WTC11 (cell line): ENCODE data around the gene PPP1R12A. TPM values are rescaled to one million over a fixed set of nuclear protein-coding genes. Genes with fewer than 3 reads are reported as not detected.

Experiments
- ATAC-seq: fragments of 200-7000 bp; cut with Tn5 transposase; 2 replicates; pipeline ENCODE4 v1.10.0; 2021; ENCODE audit warnings: mild to moderate bottlenecking, moderate library complexity
- CTCF ChIA-PET: fragments of 300-600 bp; sonication (Branson Sonifier 250); formaldehyde crosslinking; loops from one replicate; lab custom pipeline; 2021; ENCODE audit warnings: antibody characterized with exemption; lab: Charles Lee
- POLR2A ChIA-PET: fragments of 350-600 bp; sonication (Branson Sonifier 250); formaldehyde crosslinking; loops from one replicate; lab custom pipeline; 2021; ENCODE audit warnings: antibody characterized with exemption; lab: Charles Lee
- DNase-seq: peaks from one replicate; pipeline ENCODE4 v3.0.0; 2021; ENCODE audit warnings: low spot score
- H3K27ac Mint-ChIP-seq: 2 replicates; pipeline ENCODE4 v1.8.0; 2021; ENCODE audit warnings: mixed read lengths
- H3K27me3 Mint-ChIP-seq: 2 replicates; pipeline ENCODE4 v1.8.0; 2021; ENCODE audit warnings: low read depth, mild to moderate bottlenecking, moderate library complexity, mixed read lengths
- H3K36me3 Mint-ChIP-seq: 2 replicates; pipeline ENCODE4 v1.8.0; 2021; ENCODE audit warnings: mixed read lengths
- H3K4me1 Mint-ChIP-seq: 2 replicates; pipeline ENCODE4 v1.8.0; 2022; ENCODE audit warnings: mixed read lengths
- H3K4me3 Mint-ChIP-seq: 2 replicates; pipeline ENCODE4 v1.8.0; 2021; ENCODE audit warnings: mild to moderate bottlenecking, moderate library complexity, mixed read lengths
- H3K9me3 Mint-ChIP-seq: 2 replicates; pipeline ENCODE4 v1.8.0; 2021; ENCODE audit warnings: mixed read lengths
- CBFB ChIP-seq: sonication (generic); formaldehyde crosslinking; IDR thresholded peaks from 2 replicates; pipeline ENCODE4 v1.8.1; 2022; ENCODE audit warnings: mild to moderate bottlenecking, low read depth, missing genetic modification reagents
- CTCF ChIP-seq: fragments of 200-600 bp; IDR thresholded peaks from 2 replicates; pipeline ENCODE4 v1.8.0; 2022; ENCODE audit warnings: antibody characterized with exemption
- E2F1 ChIP-seq: sonication (generic); formaldehyde crosslinking; IDR thresholded peaks from 2 replicates; pipeline ENCODE4 v1.8.0; 2022; ENCODE audit warnings: mild to moderate bottlenecking, missing genetic modification reagents
- E2F4 ChIP-seq: sonication (generic); formaldehyde crosslinking; IDR thresholded peaks from 2 replicates; pipeline ENCODE4 v1.8.1; 2022; ENCODE audit warnings: low read depth, mild to moderate bottlenecking, moderate library complexity, missing genetic modification reagents, borderline replicate concordance
- ESRRA ChIP-seq: sonication (generic); formaldehyde crosslinking; IDR thresholded peaks from 2 replicates; pipeline ENCODE4 v1.8.1; 2022; ENCODE audit warnings: mild to moderate bottlenecking, missing genetic modification reagents, borderline replicate concordance
- ETV6 ChIP-seq: sonication (generic); formaldehyde crosslinking; IDR thresholded peaks from 2 replicates; pipeline ENCODE4 v1.8.1; 2022; ENCODE audit warnings: mild to moderate bottlenecking, missing genetic modification reagents
- GRHL2 ChIP-seq: fragments of 250-450 bp; sonication (Bioruptor Pico); IDR thresholded peaks from 2 replicates; pipeline ENCODE4 v1.8.0; 2022; ENCODE audit warnings: mild to moderate bottlenecking, moderate library complexity; ENCODE audit not compliant: insufficient replicate concordance, severe bottlenecking
- HMGXB4 ChIP-seq: sonication (generic); formaldehyde crosslinking; IDR thresholded peaks from 2 replicates; pipeline ENCODE4 v1.8.1; 2023; ENCODE audit warnings: mild to moderate bottlenecking, moderate library complexity, missing genetic modification reagents
- MLX ChIP-seq: sonication (generic); formaldehyde crosslinking; IDR thresholded peaks from 2 replicates; pipeline ENCODE4 v1.8.1; 2023; ENCODE audit warnings: mild to moderate bottlenecking, missing genetic modification reagents, moderate library complexity
- MYBL2 ChIP-seq: sonication (generic); formaldehyde crosslinking; IDR thresholded peaks from 2 replicates; pipeline ENCODE4 v1.8.1; 2023; ENCODE audit warnings: mild to moderate bottlenecking, moderate library complexity, missing genetic modification reagents
- NFE2L1 ChIP-seq: sonication (generic); formaldehyde crosslinking; IDR thresholded peaks from 2 replicates; pipeline ENCODE4 v1.8.1; 2023; ENCODE audit warnings: missing genetic modification reagents
- SMAD3 ChIP-seq: sonication (generic); formaldehyde crosslinking; IDR thresholded peaks from 2 replicates; pipeline ENCODE4 v1.8.0; 2022; ENCODE audit warnings: missing genetic modification reagents, mild to moderate bottlenecking, borderline replicate concordance
- USF2 ChIP-seq: sonication (generic); formaldehyde crosslinking; IDR thresholded peaks from 2 replicates; pipeline ENCODE4 v1.8.1; 2023; ENCODE audit warnings: mild to moderate bottlenecking, missing genetic modification reagents, moderate library complexity
- ZBTB43 ChIP-seq: sonication (generic); formaldehyde crosslinking; IDR thresholded peaks from 2 replicates; pipeline ENCODE4 v1.8.1; 2023; ENCODE audit warnings: mild to moderate bottlenecking, missing genetic modification reagents
- ZMAT4 ChIP-seq: fragments of 250-450 bp; sonication (Bioruptor Pico); IDR thresholded peaks from 2 replicates; pipeline ENCODE4 v1.9.0; 2021; ENCODE audit warnings: mild to moderate bottlenecking
- ZNF121 ChIP-seq: sonication (generic); formaldehyde crosslinking; IDR thresholded peaks from 2 replicates; pipeline ENCODE4 v1.8.0; 2023; ENCODE audit warnings: missing genetic modification reagents
- total RNA-seq: library from RNA; stranded (reverse); gene quantifications from 3 replicates; pipeline ENCODE4 v1.2.3, GENCODE V29; 2021

The PPP1R12A gene
- total RNA-seq, 1 experiment from 2014 or later, result 83.8 TPM

GRCh38 chr12:79911889-79912656 is 22.8 kb downstream of the PPP1R12A start:
- peaks cover 44% of the 10 kb centered on the region for H3K4me1 Mint-ChIP-seq
- ChIA-PET CTCF (no interaction called here), POLR2A (interaction anchor here (1.0 kb wide), 1 partner anchor 22 kb away, joined by 3 read pairs; no protein-coding TSS in a partner anchor)
- no peak for DNase-seq
- H3K27me3 Mint-ChIP-seq, result no peaks in the 10 kb centered on the region
- H3K36me3 Mint-ChIP-seq, result no peaks in the 10 kb centered on the region
- H3K4me3 Mint-ChIP-seq, result no peak overlapping the region
- no peak for TF ChIP-seq ZMAT4 (CRISPR knock-in tag)
- TF ChIP-seq MYBL2, result no peak
- TF ChIP-seq NFE2L1 (CRISPR knock-in tag), result no peak
- TF ChIP-seq ZNF121 (CRISPR knock-in tag), result peak; percentile 84
- TF ChIP-seq CTCF, result no peak
- TF ChIP-seq ESRRA, result no peak
- peak overlapping the region; percentile 20 for H3K27ac Mint-ChIP-seq
- no peaks in the 10 kb centered on the region for H3K9me3 Mint-ChIP-seq
- ATAC-seq, result peak; percentile 42

- CTCF ChIA-PET, result interaction anchor here (0.5 to 1.7 kb wide), 2 partner anchors 20 to 278 kb away, joined by 3 read pairs; no protein-coding TSS in a partner anchor
- H3K9me3 Mint-ChIP-seq, result no peaks in the 10 kb centered on the region
- H3K36me3 Mint-ChIP-seq, result no peaks in the 10 kb centered on the region
- peaks cover 28% of the 10 kb centered on the region for H3K4me1 Mint-ChIP-seq
- POLR2A ChIA-PET, result no interaction called here
- DNase-seq (no peak), ATAC-seq (no peak)
- H3K27me3 Mint-ChIP-seq, result no peaks in the 10 kb centered on the region
- TF ChIP-seq CBFB (no peak), USF2 (CRISPR knock-in tag) (no peak), ZBTB43 (CRISPR knock-in tag) (no peak), HMGXB4 (no peak), GRHL2 (CRISPR knock-in tag) (no peak), CTCF (no peak), SMAD3 (no peak), ETV6 (no peak), MLX (CRISPR knock-in tag) (no peak), E2F4 (CRISPR knock-in tag) (no peak), E2F1 (CRISPR knock-in tag) (no peak)
- no peak overlapping the region for H3K27ac Mint-ChIP-seq
- no peak overlapping the region for H3K4me3 Mint-ChIP-seq
These were observed 26.5 kb downstream of the PPP1R12A start for GRCh38 chr12:79908366-79908765.
